Measurements from ENCODE around the gene ZCCHC2.

GRCh38 chr18:62537042-62537894, 14.4 kb downstream of the ZCCHC2 start:
- no peak for TF ChIP-seq ATF3 (IDR thresholded peaks at IDR 0.05)
- no peak for TF ChIP-seq CTCF (IDR thresholded peaks at IDR 0.05; ENCODE audit: low read depth, low read length, missing input control)
- no peak for TF ChIP-seq TAF1 (conservative IDR thresholded peaks at IDR 0.05)
- no peak for TF ChIP-seq RXRA (IDR thresholded peaks at IDR 0.05)

All from liver (tissue), 3 donors.